ENCODE results near the gene TEX19.

- TF ChIP-seq CTCF (conservative IDR thresholded peaks at IDR 0.05), result no peak
- no peak for TF ChIP-seq EZH2 (IDR thresholded peaks at IDR 0.05; ENCODE audit: low read depth)
Observed at GRCh38 chr17:82400830-82401229, 41.8 kb downstream of the TEX19 start.
